Liver (tissue), 9 donors: ENCODE measurements around the gene ACTL8. TPM values are rescaled to one million over a fixed set of nuclear protein-coding genes. Genes with fewer than 3 reads are reported as not detected.

Source experiments
- DNase-seq: peaks from one replicate; pipeline ENCODE4 v3.0.0-alpha.2; 2017; ENCODE audit warnings: low spot score
- H3K27ac ChIP-seq, 2 donors: one replicate each; pipeline ENCODE4 v1.7.0; 2013; ENCODE audit warnings: inconsistent platforms in 2 of 2, low read length in 2 of 2, control low read depth in 1 of 2, low read depth in 1 of 2, mild to moderate bottlenecking in 1 of 2
- H3K27me3 ChIP-seq, 4 donors: one replicate each; pipeline versions ENCODE4 v1.6.1 to v1.7.0; 2013; ENCODE audit warnings: low read length in 3 of 4, inconsistent platforms in 1 of 4, mild to moderate bottlenecking in 1 of 4, moderate library complexity in 1 of 4; ENCODE audit not compliant: control insufficient read depth in 4 of 4, insufficient read depth in 4 of 4
- H3K36me3 ChIP-seq, 4 donors: one replicate each; pipeline versions ENCODE4 v1.6.1 to v1.7.0; 2013; ENCODE audit warnings: low read length in 3 of 4, mild to moderate bottlenecking in 3 of 4, low read depth in 1 of 4, moderate library complexity in 1 of 4; ENCODE audit not compliant: control insufficient read depth in 4 of 4, insufficient read depth in 3 of 4
- H3K4me1 ChIP-seq, 4 donors: one replicate each; pipeline versions ENCODE4 v1.6.1 to v1.7.0; 2013; ENCODE audit warnings: low read length in 3 of 4, mild to moderate bottlenecking in 3 of 4, moderate library complexity in 1 of 4; ENCODE audit not compliant: control insufficient read depth in 4 of 4, insufficient read depth in 4 of 4
- H3K4me3 ChIP-seq, 3 donors: one replicate each; pipeline versions ENCODE4 v1.6.1 to v1.7.0; 2013; ENCODE audit warnings: low read length in 3 of 3, control low read depth in 1 of 3, low read depth in 1 of 3, mild to moderate bottlenecking in 1 of 3
- H3K9ac ChIP-seq, 2 donors: one replicate each; pipeline ENCODE4 v1.7.0; 2013; ENCODE audit warnings: low read length in 2 of 2, mild to moderate bottlenecking in 2 of 2, moderate library complexity in 2 of 2, control low read depth in 1 of 2, low read depth in 1 of 2
- H3K9me3 ChIP-seq, 4 donors: one replicate each; pipeline versions ENCODE4 v1.6.1 to v1.7.0; 2013; ENCODE audit warnings: low read length in 3 of 4; ENCODE audit not compliant: control insufficient read depth in 4 of 4
- CTCF ChIP-seq: fragments of 150-350 bp; IDR thresholded peaks from 2 replicates; pipeline ENCODE4 v1.5.1; 2017; ENCODE audit warnings: improper control_type of control experiment, low read depth, low read length; ENCODE audit not compliant: missing input control
- EGR1 ChIP-seq, 2 donors: IDR thresholded peaks; 2 replicates each; pipeline ENCODE4 v1.6.1; 2016 to 2018; ENCODE audit warnings: antibody characterized with exemption in 2 of 2, low read depth in 2 of 2
- FOXA2 ChIP-seq: IDR thresholded peaks from 2 replicates; pipeline ENCODE4 v1.6.1; 2016; ENCODE audit warnings: antibody characterized with exemption
- GABPA ChIP-seq, 2 donors: IDR thresholded peaks in 1 of 2; conservative IDR thresholded peaks in 1 of 2; 2 replicates each; pipeline ENCODE4 v1.6.1; 2016; ENCODE audit warnings: antibody characterized with exemption in 2 of 2, mild to moderate bottlenecking in 1 of 2, moderate library complexity in 1 of 2
- HNF4A ChIP-seq, 2 donors: conservative IDR thresholded peaks; 2 replicates each; pipeline ENCODE4 v1.6.1; 2016; ENCODE audit warnings: antibody characterized with exemption in 2 of 2, mild to moderate bottlenecking in 2 of 2
- JUND ChIP-seq, 2 donors: IDR thresholded peaks; 2 replicates each; pipeline ENCODE4 v1.6.1; 2016; ENCODE audit warnings: antibody characterized with exemption in 2 of 2
- MAX ChIP-seq: IDR thresholded peaks from 2 replicates; pipeline ENCODE4 v1.6.1; 2016; ENCODE audit warnings: antibody characterized with exemption
- NR2F2 ChIP-seq: IDR thresholded peaks from 2 replicates; pipeline ENCODE4 v1.6.1; 2016; ENCODE audit warnings: antibody characterized with exemption
- SP1 ChIP-seq: IDR thresholded peaks from 2 replicates; pipeline ENCODE4 v1.6.1; 2018; ENCODE audit warnings: antibody characterized with exemption, mild to moderate bottlenecking
- TAF1 ChIP-seq: conservative IDR thresholded peaks from 2 replicates; pipeline ENCODE4 v1.6.1; 2016; ENCODE audit warnings: antibody characterized with exemption, mild to moderate bottlenecking
- YY1 ChIP-seq: IDR thresholded peaks from 2 replicates; pipeline ENCODE4 v1.6.1; 2016; ENCODE audit warnings: antibody characterized with exemption, mild to moderate bottlenecking
- ZBTB33 ChIP-seq: IDR thresholded peaks from 2 replicates; pipeline ENCODE4 v1.6.1; 2016; ENCODE audit warnings: antibody characterized with exemption
- WGBS: extraction: QIAGEN DNeasy Blood & Tissue Kit; methylation state at CpG from one replicate; pipeline ENCODE4 v1.1.7; 2013; 5-methylcytosine and 5-hydroxymethylcytosine counted together
- polyA plus RNA-seq, 2 donors: library from polyadenylated mRNA; stranded (reverse) in 1 of 2; unstranded in 1 of 2; fragments of 200-250 nt in 1 of 2; fragments of >200 nt in 1 of 2; fragmentation: Nextera tagmentation in 1 of 2; extraction: Ambion mirVana in 1 of 2; gene quantifications; one replicate each; pipeline versions ENCODE4 v1.2.1 to v1.2.3, GENCODE V29; 2013 to 2015
- total RNA-seq, 2 donors: library from RNA; depleted of rRNA; stranded (reverse); fragments of >200 nt; gene quantifications; one replicate each; pipeline ENCODE4 v1.2.3, GENCODE V29; 2014
- TF ChIP-seq, protein P1 (sequence below): IDR thresholded peaks from 2 replicates; pipeline ENCODE4 v1.6.1; 2016; ENCODE audit warnings: antibody characterized with exemption, mild to moderate bottlenecking
- donor health status: healthy.
- donor health status: healthy.
- donor health status: healthy.
- donor health status: healthy.
- donor health status: healthy.

ACTL8 gene
- total and polyA plus RNA-seq, 4 donors, result not detected

GRCh38 chr1:17759114-17759513 lies 4.0 kb downstream of the ACTL8 start:
- no peak overlapping the region for H3K4me3 ChIP-seq
- 51% methylated on average over 7 of the region's 7 CpGs for WGBS
- H3K9ac ChIP-seq, result no peak overlapping the region
- H3K27ac ChIP-seq, result no peak overlapping the region
- no peaks in the 10 kb centered on the region for H3K36me3 ChIP-seq
- H3K4me1 ChIP-seq, result no peaks in the 10 kb centered on the region
- TF ChIP-seq SP1 (no peak), GABPA (IDR thresholded peaks at IDR 0.05 in 1 of 2, conservative IDR thresholded peaks at IDR 0.05 in 1 of 2) (no peak), FOXA2 (no peak), JUND (IDR thresholded peaks at IDR 0.05) (no peak), MAX (no peak), EGR1 (IDR thresholded peaks at IDR 0.05; ENCODE audit: low read depth in 2 of 2) (no peak), NR2F2 (no peak)
- TF ChIP-seq, protein P1, sequence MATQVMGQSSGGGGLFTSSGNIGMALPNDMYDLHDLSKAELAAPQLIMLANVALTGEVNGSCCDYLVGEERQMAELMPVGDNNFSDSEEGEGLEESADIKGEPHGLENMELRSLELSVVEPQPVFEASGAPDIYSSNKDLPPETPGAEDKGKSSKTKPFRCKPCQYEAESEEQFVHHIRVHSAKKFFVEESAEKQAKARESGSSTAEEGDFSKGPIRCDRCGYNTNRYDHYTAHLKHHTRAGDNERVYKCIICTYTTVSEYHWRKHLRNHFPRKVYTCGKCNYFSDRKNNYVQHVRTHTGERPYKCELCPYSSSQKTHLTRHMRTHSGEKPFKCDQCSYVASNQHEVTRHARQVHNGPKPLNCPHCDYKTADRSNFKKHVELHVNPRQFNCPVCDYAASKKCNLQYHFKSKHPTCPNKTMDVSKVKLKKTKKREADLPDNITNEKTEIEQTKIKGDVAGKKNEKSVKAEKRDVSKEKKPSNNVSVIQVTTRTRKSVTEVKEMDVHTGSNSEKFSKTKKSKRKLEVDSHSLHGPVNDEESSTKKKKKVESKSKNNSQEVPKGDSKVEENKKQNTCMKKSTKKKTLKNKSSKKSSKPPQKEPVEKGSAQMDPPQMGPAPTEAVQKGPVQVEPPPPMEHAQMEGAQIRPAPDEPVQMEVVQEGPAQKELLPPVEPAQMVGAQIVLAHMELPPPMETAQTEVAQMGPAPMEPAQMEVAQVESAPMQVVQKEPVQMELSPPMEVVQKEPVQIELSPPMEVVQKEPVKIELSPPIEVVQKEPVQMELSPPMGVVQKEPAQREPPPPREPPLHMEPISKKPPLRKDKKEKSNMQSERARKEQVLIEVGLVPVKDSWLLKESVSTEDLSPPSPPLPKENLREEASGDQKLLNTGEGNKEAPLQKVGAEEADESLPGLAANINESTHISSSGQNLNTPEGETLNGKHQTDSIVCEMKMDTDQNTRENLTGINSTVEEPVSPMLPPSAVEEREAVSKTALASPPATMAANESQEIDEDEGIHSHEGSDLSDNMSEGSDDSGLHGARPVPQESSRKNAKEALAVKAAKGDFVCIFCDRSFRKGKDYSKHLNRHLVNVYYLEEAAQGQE, result no peak
- peaks cover 0 to 2% (median 0%) of the 10 kb centered on the region in 4 donors for H3K27me3 ChIP-seq
- DNase-seq, result no peak
- H3K9me3 ChIP-seq, result peaks cover 8 to 25% (median 13%) of the 10 kb centered on the region in 4 donors

- TF ChIP-seq YY1 (no peak), TAF1 (no peak), CTCF (no peak), JUND (IDR thresholded peaks at IDR 0.05) (no peak), ZBTB33 (no peak), HNF4A (conservative IDR thresholded peaks at IDR 0.05) (no peak), EGR1 (IDR thresholded peaks at IDR 0.05; ENCODE audit: low read depth in 2 of 2) (no peak)
- TF ChIP-seq, protein P1, result no peak
Observed at GRCh38 chr1:17762313-17762712, 7.2 kb downstream of the ACTL8 start.

More at GRCh38 chr1:17762313-17762712, 7.2 kb downstream of the ACTL8 start:
- Histone ChIP-seq H3K9me3 (peaks cover 0 to 12% (median 8%) of the 10 kb centered on the region in 4 donors), H3K4me3 (no peak overlapping the region), H3K27me3 (peaks cover 0 to 2% (median 0%) of the 10 kb centered on the region in 4 donors), H3K4me1 (no peaks in the 10 kb centered on the region), H3K9ac (no peak overlapping the region), H3K27ac (no peak overlapping the region), H3K36me3 (no peaks in the 10 kb centered on the region)
- DNase-seq, result no peak
- WGBS, result 82% methylated on average over 11 of the region's 11 CpGs
